GM18517 (cell line): ENCODE measurements around the gene PLCL1.

Source experiments
- ATAC-seq: cut with Tn5 transposase; IDR thresholded peaks from one replicate; pipeline ENCODE4 v1.9.1; 2021; ENCODE audit warnings: mild to moderate bottlenecking, moderate library complexity; ENCODE audit not compliant: unreplicated experiment

Gene PLCL1

GRCh38 chr2:198098918-198099317 lies 294.5 kb downstream of the PLCL1 start:
- ATAC-seq, result no peak

DNA sequence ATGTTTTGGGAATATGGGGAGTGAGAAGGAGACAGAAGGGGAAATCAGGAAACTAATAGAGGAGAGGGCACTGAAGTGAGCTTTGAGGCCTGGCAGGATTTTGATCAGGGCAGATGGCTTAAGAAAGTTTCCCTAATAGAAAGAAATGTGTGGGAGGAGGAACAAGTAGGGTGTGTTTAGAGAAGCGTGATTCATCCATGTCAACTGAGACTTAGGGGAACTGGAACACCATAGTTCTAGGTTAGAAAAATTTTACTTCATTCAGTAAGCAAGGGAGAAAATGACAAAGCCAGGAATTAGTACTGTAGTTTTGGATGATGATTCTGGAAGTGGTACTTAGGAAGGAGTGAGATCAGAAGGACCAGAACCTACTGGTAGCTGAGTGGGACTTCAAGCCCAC lies 296.0 kb downstream of the PLCL1 start:
- no peak for ATAC-seq

DNA sequence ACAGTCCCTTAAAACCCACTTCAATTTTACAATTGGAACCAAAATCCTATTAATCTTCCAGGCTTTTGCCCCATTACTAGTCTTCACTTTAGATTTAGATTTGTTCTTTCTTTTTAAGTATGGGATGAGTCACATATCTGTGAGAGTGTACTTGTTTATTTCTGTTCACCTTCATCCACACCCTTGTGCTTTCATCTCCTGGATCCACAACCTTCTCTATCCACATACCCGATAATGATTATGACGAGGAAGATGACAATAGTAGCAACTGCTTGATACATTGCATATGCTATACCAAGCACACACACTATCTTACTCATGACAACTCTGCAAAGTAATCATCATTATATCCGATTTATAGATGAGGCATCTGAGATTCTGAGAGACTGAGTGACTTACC lies 297.3 kb downstream of the PLCL1 start:
- ATAC-seq, result no peak

GRCh38 chr2:198102120-198102519 lies 297.7 kb downstream of the PLCL1 start:
- no peak for ATAC-seq

GRCh38 chr2:198102856-198103255 lies 298.5 kb downstream of the PLCL1 start:
- no peak for ATAC-seq

DNA sequence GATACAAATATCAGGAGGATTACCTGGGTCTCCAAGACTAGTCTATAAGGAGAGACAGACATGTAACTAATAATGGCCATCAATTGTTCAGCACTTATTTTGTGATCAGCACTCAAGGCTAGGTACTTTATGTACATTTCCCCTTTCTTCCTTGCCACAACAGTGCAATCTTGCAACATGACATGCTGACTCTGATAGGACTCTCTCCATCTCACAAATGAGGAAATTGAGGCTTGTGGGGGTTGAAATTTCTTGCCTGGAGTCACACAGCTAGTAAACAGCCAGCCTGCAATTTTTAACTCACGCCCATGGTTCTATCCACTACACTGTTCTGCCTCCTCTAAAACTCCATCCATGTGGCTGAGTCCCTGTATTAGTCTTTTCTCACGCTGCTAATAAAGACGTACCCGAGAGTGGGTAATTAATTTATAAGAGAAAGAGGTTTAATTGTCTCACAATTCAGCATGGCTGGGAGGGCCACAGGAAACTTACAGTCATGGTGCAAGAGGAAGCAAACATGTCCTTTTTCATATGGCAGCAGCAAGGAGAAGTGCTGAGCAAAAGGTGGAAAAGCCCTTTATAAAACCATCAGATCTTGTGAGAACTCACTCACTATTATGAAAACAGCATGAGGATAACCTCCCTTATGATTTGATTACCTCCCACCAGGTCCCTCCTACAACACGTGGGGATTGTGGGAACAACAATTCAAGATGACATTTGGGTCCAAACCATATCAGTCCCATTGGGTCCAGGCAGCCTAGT lies 302.4 kb downstream of the PLCL1 start:
- ATAC-seq, result no peak

GRCh38 chr2:198113316-198113715 lies 308.9 kb downstream of the PLCL1 start:
- ATAC-seq, result no peak

GRCh38 chr2:198114064-198114463 lies 309.7 kb downstream of the PLCL1 start:
- ATAC-seq, result no peak

- ATAC-seq, result no peak
These were observed 310.8 kb downstream of the PLCL1 start for GRCh38 chr2:198115201-198115600.

DNA sequence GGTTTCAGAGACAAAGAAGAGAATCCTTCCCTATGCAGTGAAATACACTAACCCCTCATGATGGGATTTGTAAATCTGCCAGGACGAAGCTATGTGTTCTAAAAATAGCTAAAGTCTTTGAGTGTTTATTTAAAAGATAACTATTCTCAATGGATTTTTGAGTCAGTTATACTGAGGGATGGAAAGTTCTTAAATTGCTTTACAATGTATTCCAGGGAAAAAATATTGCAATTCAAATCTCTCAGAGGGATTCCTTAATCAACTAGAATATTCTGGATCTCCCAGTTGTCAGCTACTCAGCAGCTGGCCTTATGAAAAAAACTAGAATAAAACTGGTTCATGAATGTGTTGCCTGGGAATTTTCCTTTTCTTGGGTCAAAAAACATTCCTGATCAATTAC lies 312.4 kb downstream of the PLCL1 start:
- ATAC-seq, result no peak

DNA sequence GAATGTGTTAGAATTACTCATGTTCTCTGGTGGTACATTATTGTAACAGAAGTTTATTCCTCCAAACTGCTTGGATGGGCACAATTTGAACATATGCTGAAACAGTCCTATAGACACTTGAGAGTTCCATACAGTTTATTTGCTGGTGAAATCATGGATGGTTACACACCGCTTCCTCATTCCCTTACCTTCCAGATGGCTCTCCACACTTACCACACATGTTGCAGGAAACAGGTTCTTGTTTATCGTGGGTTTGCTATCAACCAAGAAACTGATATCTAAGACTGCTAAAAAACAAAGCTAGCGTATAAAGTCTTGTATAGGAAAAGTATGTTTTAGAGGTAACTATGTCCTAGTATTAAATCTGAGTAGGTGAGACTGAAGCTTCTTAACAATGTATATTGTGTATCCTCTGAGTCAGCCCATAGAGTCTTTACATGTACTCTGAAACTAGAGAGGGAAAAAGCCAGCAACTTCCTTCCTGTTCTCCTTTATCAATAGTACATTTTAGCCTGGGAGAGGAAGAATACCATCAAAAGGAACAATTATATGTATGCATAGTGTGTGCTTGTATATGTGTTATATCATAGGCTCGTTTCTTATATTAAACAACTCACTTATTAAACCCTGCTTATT lies 313.1 kb downstream of the PLCL1 start:
- no peak for ATAC-seq

GRCh38 chr2:198127627-198128026 lies 323.2 kb downstream of the PLCL1 start:
- no peak for ATAC-seq

GRCh38 chr2:198129609-198130008 lies 325.2 kb downstream of the PLCL1 start:
- ATAC-seq, result no peak

DNA sequence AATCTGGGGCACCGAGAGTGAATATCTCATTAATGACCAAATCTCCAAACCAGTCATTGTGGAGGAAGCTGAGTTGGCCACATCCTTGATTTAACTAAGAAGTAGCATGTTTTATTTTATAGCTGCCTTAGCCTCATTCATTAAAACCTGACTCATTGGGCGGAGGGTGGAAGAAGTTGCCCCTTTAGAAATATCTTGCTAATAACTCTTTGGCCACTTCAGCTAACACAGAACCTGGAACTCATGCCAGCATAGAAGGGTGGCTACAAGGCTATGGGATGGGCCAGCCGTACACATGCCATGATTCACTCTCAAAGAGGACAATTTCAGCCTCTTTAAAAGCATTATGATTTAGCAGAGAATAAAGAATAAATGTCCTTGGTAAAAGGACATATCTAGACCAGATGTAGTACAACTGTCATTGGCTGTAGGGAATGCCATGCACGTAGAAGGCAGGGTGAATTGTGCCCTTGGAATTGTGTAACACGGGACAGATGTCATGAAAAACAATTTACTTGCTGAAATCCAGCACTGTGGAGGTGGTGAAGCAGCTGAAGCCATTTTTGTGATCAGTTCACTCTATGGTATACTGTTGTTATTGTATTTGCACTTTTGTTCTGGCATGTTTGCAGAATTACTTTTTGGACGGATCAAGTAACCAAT lies 330.0 kb downstream of the PLCL1 start:
- no peak for ATAC-seq

DNA sequence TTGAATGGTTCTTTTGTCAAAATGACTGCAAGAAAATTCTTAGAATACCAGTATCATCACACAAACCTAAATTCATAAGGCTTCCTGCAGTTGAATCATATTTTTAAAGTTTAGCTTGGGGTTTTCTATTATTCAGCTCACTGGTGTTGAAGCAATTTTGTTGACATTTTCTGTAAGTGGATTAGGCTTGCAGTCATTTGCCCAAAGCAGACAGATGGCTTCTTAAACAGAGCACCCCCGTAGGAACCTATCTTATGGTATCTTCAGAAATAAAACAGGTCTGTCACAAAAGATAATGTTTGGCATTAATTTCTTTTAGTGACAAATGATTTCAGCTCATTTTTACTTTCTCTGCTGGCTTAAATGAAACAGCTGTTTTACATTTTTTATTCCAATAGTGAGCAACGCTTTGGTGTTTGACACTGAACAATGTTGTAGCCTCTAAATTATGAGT lies 331.1 kb downstream of the PLCL1 start:
- no peak for ATAC-seq

GRCh38 chr2:198136142-198136541 lies 331.7 kb downstream of the PLCL1 start:
- ATAC-seq, result no peak

DNA sequence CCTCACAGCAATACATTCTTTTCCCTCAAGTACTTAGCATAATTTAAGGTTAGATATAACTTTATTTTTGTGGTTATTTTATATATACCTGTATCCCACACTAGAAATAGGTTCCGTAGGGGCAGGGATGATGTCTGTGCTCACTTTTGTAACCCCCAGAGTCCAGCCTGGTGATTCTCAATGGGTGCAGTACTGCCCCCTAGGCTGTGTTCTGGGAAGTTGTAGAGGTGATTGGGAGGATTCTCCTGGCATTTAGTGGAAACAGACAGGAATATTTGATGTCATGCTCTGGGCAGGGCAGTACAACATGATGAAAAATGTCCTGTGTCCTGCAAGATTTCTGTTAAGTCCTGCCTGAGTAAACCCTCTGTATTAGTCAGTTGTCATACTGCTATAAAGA lies 333.3 kb downstream of the PLCL1 start:
- no peak for ATAC-seq

- no peak for ATAC-seq
These were observed 337.3 kb downstream of the PLCL1 start for GRCh38 chr2:198141726-198142125.

DNA sequence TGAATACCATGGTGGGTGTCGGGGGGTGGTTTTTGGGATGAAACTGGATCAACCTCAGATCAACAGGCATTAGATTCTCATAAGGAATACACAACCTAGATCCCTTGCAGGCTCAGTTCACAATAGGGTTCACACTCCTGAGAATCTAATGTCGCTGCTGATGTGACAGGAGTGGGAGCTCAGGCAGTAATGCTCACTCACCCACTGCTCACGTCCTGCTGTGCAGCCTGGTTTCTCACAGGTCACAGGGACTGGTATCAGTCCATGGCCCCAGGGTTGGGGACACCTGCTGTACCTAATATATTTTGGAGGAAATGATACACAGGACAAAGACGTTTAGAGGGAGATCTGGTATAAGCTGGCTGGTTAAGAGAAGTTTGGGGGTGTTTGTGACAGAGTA lies 338.8 kb downstream of the PLCL1 start:
- no peak for ATAC-seq

DNA sequence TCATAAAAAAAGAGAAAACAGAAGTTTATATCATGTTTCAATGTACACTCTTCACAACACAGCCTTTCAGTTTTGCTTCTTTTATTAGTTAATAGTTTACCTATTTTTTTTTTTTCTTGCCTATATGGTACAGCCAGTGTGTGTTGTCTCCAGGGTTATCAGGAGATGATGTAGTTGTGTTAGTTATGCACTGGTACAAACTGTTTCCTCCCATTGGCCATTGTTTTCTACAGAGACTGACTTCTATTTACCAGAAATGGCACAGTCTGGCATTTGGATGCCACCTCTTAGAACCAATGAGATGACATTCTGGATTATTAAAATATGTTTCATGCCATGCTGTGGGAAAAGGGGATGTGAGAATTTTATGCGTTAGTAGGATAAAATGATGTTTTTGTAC lies 339.4 kb downstream of the PLCL1 start:
- no peak for ATAC-seq

DNA sequence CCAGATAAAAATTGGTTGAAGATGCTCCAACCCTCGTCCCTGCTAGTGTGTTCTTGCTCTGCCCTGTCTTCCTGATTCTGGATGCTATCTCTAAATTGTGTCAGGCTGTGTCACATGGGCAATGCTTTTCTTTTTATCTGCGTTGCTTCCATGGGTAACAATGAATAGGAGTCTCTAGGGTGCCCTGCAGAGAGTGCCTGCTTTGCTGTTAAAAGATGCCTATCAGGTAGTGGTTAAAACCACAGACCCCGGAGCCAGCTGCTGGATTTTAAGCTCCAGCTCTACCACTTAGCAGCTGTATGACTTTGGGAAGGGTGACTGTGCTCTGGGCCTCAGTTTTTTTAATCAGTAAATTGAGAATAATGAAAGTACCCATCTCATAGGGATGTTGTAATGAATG lies 340.3 kb downstream of the PLCL1 start:
- ATAC-seq, result no peak

DNA sequence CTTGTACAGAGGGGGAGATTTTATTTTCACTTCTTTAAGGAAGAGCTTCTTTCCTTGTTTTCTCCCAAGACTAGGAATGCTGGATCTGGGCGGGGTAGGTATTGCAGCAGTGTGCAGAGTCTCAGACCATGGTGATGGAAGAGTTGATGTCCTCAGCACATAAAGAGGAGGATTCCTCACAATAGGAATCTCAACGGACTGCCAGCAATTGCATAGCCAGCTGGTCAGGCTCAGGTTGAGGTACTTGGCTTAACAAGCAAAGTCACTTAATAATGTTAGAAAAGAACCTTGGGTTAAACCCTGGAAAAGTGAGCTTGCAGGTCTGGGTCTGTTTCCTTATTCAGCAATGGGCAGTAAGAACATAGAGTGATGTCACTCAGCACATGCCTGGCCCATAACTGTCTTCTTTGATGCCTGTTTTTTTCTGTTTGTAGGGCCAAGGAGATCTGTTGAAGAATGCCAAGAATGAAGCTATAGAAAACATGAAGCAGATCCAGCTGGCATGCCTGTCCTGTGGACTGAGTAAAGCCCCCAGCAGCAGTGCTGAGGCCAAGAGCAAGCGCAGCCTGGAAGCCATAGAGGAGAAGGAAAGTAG lies 342.1 kb downstream of the PLCL1 start:
- ATAC-seq, result no peak
